OCI-LY7 (cell line): ENCODE measurements around the gene NWD2. TPM values are rescaled to one million over a fixed set of nuclear protein-coding genes. Genes with fewer than 3 reads are reported as not detected.

Source experiments
- BruUV-seq: library from RNA; stranded (reverse); fragments of 400-500 nt; replicated peaks from 2 replicates; lab custom pipeline; 2021; lab: Mats Ljungman, UMichigan
- CTCF ChIA-PET: fragments of 300-600 bp; sonication (Branson Sonifier 250); formaldehyde crosslinking; loops from one replicate; lab custom pipeline; 2022; ENCODE audit warnings: antibody characterized with exemption; ENCODE audit not compliant: unreplicated experiment; lab: Charles Lee
- POLR2A ChIA-PET: fragments of 300-600 bp; sonication (Branson Sonifier 250); formaldehyde crosslinking; loops from one replicate; lab custom pipeline; 2022; ENCODE audit warnings: antibody characterized with exemption; lab: Charles Lee
- DNase-seq: peaks from one replicate; pipeline ENCODE4 v3.0.0-alpha.2; 2015; ENCODE audit warnings: low spot score
- H2AFZ ChIP-seq: fragments of 200-600 bp; sonication (generic), shearing (Covaris generic); 2 replicates; pipeline ENCODE4 v1.6.1; 2014; ENCODE audit warnings: mild to moderate bottlenecking, antibody characterized with exemption, low read length, moderate library complexity
- H3K27ac ChIP-seq: fragments of 200-600 bp; sonication (generic); 2 replicates; pipeline ENCODE4 v1.5.1; 2014; ENCODE audit warnings: mixed run types, low read depth, mild to moderate bottlenecking, moderate library complexity, low read length, inconsistent platforms; ENCODE audit not compliant: poor library complexity, severe bottlenecking
- H3K36me3 ChIP-seq: fragments of 200-600 bp; sonication (generic); 2 replicates; pipeline ENCODE4 v1.6.1; 2014; ENCODE audit warnings: mild to moderate bottlenecking, antibody characterized with exemption, low read length, moderate library complexity, mixed read lengths; ENCODE audit not compliant: insufficient read depth
- H3K4me1 ChIP-seq: fragments of 200-600 bp; sonication (generic); 2 replicates; pipeline ENCODE4 v1.5.1; 2014; ENCODE audit warnings: mild to moderate bottlenecking, low read length; ENCODE audit not compliant: insufficient read depth, poor library complexity, severe bottlenecking
- H3K4me2 ChIP-seq: fragments of 200-600 bp; sonication (generic); 2 replicates; pipeline ENCODE4 v1.6.1; 2014; ENCODE audit warnings: mild to moderate bottlenecking, low read length
- H3K4me3 ChIP-seq: fragments of 200-600 bp; sonication (generic); 2 replicates; pipeline ENCODE4 v1.5.1; 2014; ENCODE audit warnings: mild to moderate bottlenecking, low read depth, low read length; ENCODE audit not compliant: poor library complexity, severe bottlenecking
- H3K79me2 ChIP-seq: fragments of 200-600 bp; sonication (generic); 2 replicates; pipeline ENCODE4 v1.6.1; 2016; ENCODE audit warnings: low read depth, mild to moderate bottlenecking, low read length, moderate library complexity, mixed read lengths; ENCODE audit not compliant: insufficient read depth
- H3K9me2 ChIP-seq: fragments of 200-600 bp; sonication (generic); 2 replicates; pipeline ENCODE4 v1.6.1; 2016; ENCODE audit warnings: mild to moderate bottlenecking, low read length, mixed read lengths; ENCODE audit not compliant: insufficient read depth
- H3K9me3 ChIP-seq: fragments of 200-600 bp; sonication (generic); 2 replicates; pipeline ENCODE4 v1.6.1; 2014; ENCODE audit warnings: mild to moderate bottlenecking, mixed run types, low read length, mixed read lengths
- H4K20me1 ChIP-seq: fragments of 200-600 bp; sonication (generic); 2 replicates; pipeline ENCODE4 v1.6.1; 2014; ENCODE audit warnings: mild to moderate bottlenecking, antibody characterized with exemption, low read length, moderate library complexity, mixed read lengths; ENCODE audit not compliant: insufficient read depth
- EZH2phosphoT487 ChIP-seq: fragments of 200-600 bp; sonication (generic); IDR thresholded peaks from 2 replicates; pipeline ENCODE4 v1.6.1; 2018; ENCODE audit warnings: low read depth, borderline replicate concordance, mild to moderate bottlenecking, mixed run types, antibody characterized with exemption, low read length, moderate library complexity, mixed read lengths
- intact Hi-C: fragments of 100-400 bp; cut with micrococcal nuclease; formaldehyde crosslinking; loops from one replicate; pipeline ENCODE4 v1.10.0; 2022; ENCODE audit not compliant: unreplicated experiment
- total RNA-seq, 2 experiments: library from RNA; depleted of rRNA in 1 of 2; stranded (reverse); fragments of >200 nt in 1 of 2; shearing (Covaris generic) in 1 of 2; gene quantifications; 2 replicates each; pipeline ENCODE4 v1.2.3, GENCODE V29; 2014 to 2022
- TF ChIP-seq, protein P1 (sequence below): fragments of 200-600 bp; sonication (generic); conservative IDR thresholded peaks from 2 replicates; pipeline ENCODE4 v1.5.1; 2014; ENCODE audit warnings: mild to moderate bottlenecking, antibody characterized with exemption, low read length, moderate library complexity, mixed read lengths

Gene NWD2
- total RNA-seq, 2 experiments from 2014 or later, result not detected

- Histone ChIP-seq H3K27ac (no peak overlapping the region), H3K9me3 (no peaks in the 10 kb centered on the region), H3K36me3 (no peaks in the 10 kb centered on the region), H3K9me2 (no peaks in the 10 kb centered on the region), H3K4me3 (no peak overlapping the region), H3K4me2 (no peak overlapping the region), H3K4me1 (no peaks in the 10 kb centered on the region), H2AFZ (no peak overlapping the region), H4K20me1 (no peaks in the 10 kb centered on the region), H3K79me2 (no peaks in the 10 kb centered on the region)
- no peak for DNase-seq
- intact Hi-C loops, result no loop called here
- BruUV-seq, result no TSS peak
- ChIA-PET CTCF (no interaction called here), POLR2A (interaction anchor here (0.8 kb wide), 1 partner anchor 9 kb away, joined by 3 read pairs; no protein-coding TSS in a partner anchor)
- TF ChIP-seq, protein P1, sequence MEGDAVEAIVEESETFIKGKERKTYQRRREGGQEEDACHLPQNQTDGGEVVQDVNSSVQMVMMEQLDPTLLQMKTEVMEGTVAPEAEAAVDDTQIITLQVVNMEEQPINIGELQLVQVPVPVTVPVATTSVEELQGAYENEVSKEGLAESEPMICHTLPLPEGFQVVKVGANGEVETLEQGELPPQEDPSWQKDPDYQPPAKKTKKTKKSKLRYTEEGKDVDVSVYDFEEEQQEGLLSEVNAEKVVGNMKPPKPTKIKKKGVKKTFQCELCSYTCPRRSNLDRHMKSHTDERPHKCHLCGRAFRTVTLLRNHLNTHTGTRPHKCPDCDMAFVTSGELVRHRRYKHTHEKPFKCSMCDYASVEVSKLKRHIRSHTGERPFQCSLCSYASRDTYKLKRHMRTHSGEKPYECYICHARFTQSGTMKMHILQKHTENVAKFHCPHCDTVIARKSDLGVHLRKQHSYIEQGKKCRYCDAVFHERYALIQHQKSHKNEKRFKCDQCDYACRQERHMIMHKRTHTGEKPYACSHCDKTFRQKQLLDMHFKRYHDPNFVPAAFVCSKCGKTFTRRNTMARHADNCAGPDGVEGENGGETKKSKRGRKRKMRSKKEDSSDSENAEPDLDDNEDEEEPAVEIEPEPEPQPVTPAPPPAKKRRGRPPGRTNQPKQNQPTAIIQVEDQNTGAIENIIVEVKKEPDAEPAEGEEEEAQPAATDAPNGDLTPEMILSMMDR, result no peak
- TF ChIP-seq EZH2phosphoT487, result no peak
Observed at GRCh38 chr4:37464373-37465128, 220.0 kb downstream of the NWD2 start.

GRCh38 chr4:37465296-37465695 is 220.8 kb downstream of the NWD2 start:
- Histone ChIP-seq H3K4me2 (no peak overlapping the region), H3K4me3 (no peak overlapping the region), H4K20me1 (no peaks in the 10 kb centered on the region), H2AFZ (no peak overlapping the region), H3K9me3 (no peaks in the 10 kb centered on the region), H3K9me2 (no peaks in the 10 kb centered on the region), H3K27ac (no peak overlapping the region), H3K4me1 (no peaks in the 10 kb centered on the region), H3K79me2 (no peaks in the 10 kb centered on the region), H3K36me3 (no peaks in the 10 kb centered on the region)
- no peak for DNase-seq
- intact Hi-C loops, result no loop called here
- POLR2A ChIA-PET, result interaction anchor here (0.8 kb wide), 1 partner anchor 9 kb away, joined by 3 read pairs; no protein-coding TSS in a partner anchor
- no TSS peak for BruUV-seq
- CTCF ChIA-PET, result no interaction called here
- TF ChIP-seq EZH2phosphoT487, result no peak
- TF ChIP-seq, protein P1, result no peak

- DNase-seq, result no peak
- Histone ChIP-seq H3K4me2 (no peak overlapping the region), H4K20me1 (no peaks in the 10 kb centered on the region), H3K79me2 (no peaks in the 10 kb centered on the region), H3K4me1 (no peaks in the 10 kb centered on the region), H2AFZ (no peak overlapping the region), H3K9me3 (no peaks in the 10 kb centered on the region), H3K36me3 (no peaks in the 10 kb centered on the region), H3K4me3 (no peak overlapping the region), H3K27ac (no peak overlapping the region), H3K9me2 (no peaks in the 10 kb centered on the region)
- TF ChIP-seq, protein P1, result no peak
- BruUV-seq, result no TSS peak
- intact Hi-C loops, result no loop called here
- ChIA-PET CTCF (no interaction called here), POLR2A (interaction anchor here (0.8 kb wide), 1 partner anchor 9 kb away, joined by 3 read pairs; no protein-coding TSS in a partner anchor)
Observed at GRCh38 chr4:37465845-37466244, 221.3 kb downstream of the NWD2 start.
